Ureter (tissue), 1 donor: ENCODE results near the gene ITGA8. TPM values are rescaled to one million over a fixed set of nuclear protein-coding genes. Genes with fewer than 3 reads are reported as not detected.

Source experiments
- total RNA-seq: library from RNA; stranded (reverse); gene quantifications from one replicate; pipeline ENCODE4 v1.2.4, GENCODE V29; 2023
- donor health status: DM: yes; HTN: yes; CAD: no.

ITGA8 gene
- total RNA-seq, 1 donor from 2014 or later = 58.6 TPM

Other genes starting within 250 kb of the ITGA8 start
- 43.2 TPM for gene MINDY3, start 140.6 kb upstream of the ITGA8 start, total RNA-seq